Fibroblast of lung (primary cell): ENCODE measurements around the gene LHFPL5. TPM values are rescaled to one million over a fixed set of nuclear protein-coding genes. Genes with fewer than 3 reads are reported as not detected.

Experiments used
- DNase-seq, 2 donors: peaks; one replicate each; pipeline versions ENCODE4 v3.0.0 to v3.0.0-alpha.2; 2010; ENCODE audit warnings: low read depth in 2 of 2
- H2AFZ ChIP-seq: 2 replicates; pipeline ENCODE4 v1.5.1; 2012; ENCODE audit warnings: low read length, control low read depth, inconsistent platforms
- H3K27ac ChIP-seq: 2 replicates; pipeline ENCODE4 v1.5.1; 2011; ENCODE audit warnings: low read length, control low read depth; ENCODE audit not compliant: insufficient read depth
- H3K27me3 ChIP-seq: 2 replicates; pipeline ENCODE4 v1.5.1; 2011; ENCODE audit warnings: mild to moderate bottlenecking, low read length; ENCODE audit not compliant: control insufficient read depth, insufficient read depth
- H3K36me3 ChIP-seq: 2 replicates; pipeline ENCODE4 v1.5.1; 2011; ENCODE audit warnings: low read length; ENCODE audit not compliant: control insufficient read depth, insufficient read depth
- H3K4me1 ChIP-seq: 2 replicates; pipeline ENCODE4 v1.5.1; 2011; ENCODE audit warnings: low read length; ENCODE audit not compliant: control insufficient read depth, insufficient read depth; ENCODE audit errors: extremely low read depth
- H3K4me2 ChIP-seq: 2 replicates; pipeline ENCODE4 v1.5.1; 2011; ENCODE audit warnings: low read length, control low read depth; ENCODE audit not compliant: insufficient read depth; ENCODE audit errors: extremely low read depth
- H3K4me3 ChIP-seq, 4 experiments: fragments of 200-600 bp in 1 of 4; sonication (generic) in 1 of 4; replicated peaks in 1 of 4; 2 replicates each; pipeline ENCODE4 v1.5.1; 2011 to 2016; ENCODE audit warnings: low read length in 4 of 4, low read depth in 3 of 4, mild to moderate bottlenecking in 3 of 4, control low read depth in 2 of 4, inconsistent platforms in 1 of 4, mixed read lengths in 1 of 4; ENCODE audit not compliant: insufficient read depth in 1 of 4; ENCODE audit errors: control extremely low read depth in 1 of 4
- H3K79me2 ChIP-seq: 2 replicates; pipeline ENCODE4 v1.5.1; 2012; ENCODE audit warnings: mild to moderate bottlenecking, low read length, inconsistent platforms; ENCODE audit not compliant: control insufficient read depth, insufficient read depth
- H3K9ac ChIP-seq: 2 replicates; pipeline ENCODE4 v1.5.1; 2011; ENCODE audit warnings: mild to moderate bottlenecking, low read length, control low read depth; ENCODE audit not compliant: insufficient read depth
- H3K9me3 ChIP-seq: 2 replicates; pipeline ENCODE4 v1.5.1; 2012; ENCODE audit warnings: low read depth, low read length; ENCODE audit not compliant: control insufficient read depth, insufficient read depth
- H4K20me1 ChIP-seq: 2 replicates; pipeline ENCODE4 v1.5.1; 2011; ENCODE audit warnings: low read length; ENCODE audit not compliant: control insufficient read depth, insufficient read depth; ENCODE audit errors: extremely low read depth
- CTCF ChIP-seq, 2 donors: IDR thresholded peaks in 1 of 2; conservative IDR thresholded peaks in 1 of 2; 1 replicate in 1 of 2; 2 replicates in 1 of 2; pipeline ENCODE4 v1.5.1; 2011 to 2012; ENCODE audit warnings: low read length in 2 of 2, control low read depth in 1 of 2, inconsistent platforms in 1 of 2, low read depth in 1 of 2, mild to moderate bottlenecking in 1 of 2
- EZH2 ChIP-seq: IDR thresholded peaks from 2 replicates; pipeline ENCODE4 v1.5.1; 2012; ENCODE audit warnings: low read length, control low read depth, mild to moderate bottlenecking; ENCODE audit errors: missing control alignments
- polyA plus RNA-seq, 2 donors: library from polyadenylated mRNA; depleted of rRNA in 1 of 2; stranded (reverse) in 1 of 2; unstranded in 1 of 2; fragments of >200 nt; gene quantifications; 2 replicates each; pipeline ENCODE4 v1.2.1, GENCODE V29; 2011 to 2012; ENCODE audit warnings: missing spikeins in 1 of 2
- total RNA-seq: library from RNA; depleted of rRNA; stranded (reverse); fragments of >200 nt; gene quantifications from 2 replicates; pipeline ENCODE4 v1.2.1, GENCODE V29; 2014

The LHFPL5 gene
- total and polyA plus RNA-seq, 2 donors (not counting 1 experiment from before 2014, with no cell fraction given), result not detected

- TF ChIP-seq EZH2, result no peak
- no peak for TF ChIP-seq CTCF (conservative IDR thresholded peaks at IDR 0.05 in 1 of 2, IDR thresholded peaks at IDR 0.05 in 1 of 2; ENCODE audit: low read depth in 1 of 2, low read length in 2 of 2)
- Histone ChIP-seq H3K9ac (no peak overlapping the region), H4K20me1 (no peaks in the 10 kb centered on the region), H3K4me2 (no peak overlapping the region), H3K4me1 (no peaks in the 10 kb centered on the region), H2AFZ (no peak overlapping the region), H3K27me3 (peaks cover 22% of the 10 kb centered on the region), H3K27ac (no peak overlapping the region), H3K79me2 (no peaks in the 10 kb centered on the region), H3K36me3 (no peaks in the 10 kb centered on the region), H3K9me3 (no peaks in the 10 kb centered on the region), H3K4me3 (no peak overlapping the region)
- no peak for DNase-seq
Observed at GRCh38 chr6:35774116-35774794, 30.9 kb upstream of the LHFPL5 start.

GRCh38 chr6:35775031-35775430 lies 30.1 kb upstream of the LHFPL5 start:
- Histone ChIP-seq H2AFZ (no peak overlapping the region), H3K27ac (no peak overlapping the region), H3K9me3 (no peaks in the 10 kb centered on the region), H3K79me2 (no peaks in the 10 kb centered on the region), H3K4me3 (no peak overlapping the region), H3K36me3 (no peaks in the 10 kb centered on the region), H4K20me1 (no peaks in the 10 kb centered on the region), H3K4me2 (no peak overlapping the region), H3K4me1 (no peaks in the 10 kb centered on the region), H3K27me3 (peaks cover 22% of the 10 kb centered on the region), H3K9ac (no peak overlapping the region)
- DNase-seq, result peak in 1 of 2 donors; percentile 15
- TF ChIP-seq EZH2 (no peak), CTCF (conservative IDR thresholded peaks at IDR 0.05 in 1 of 2, IDR thresholded peaks at IDR 0.05 in 1 of 2; ENCODE audit: low read depth in 1 of 2, low read length in 2 of 2) (no peak)

GRCh38 chr6:35776364-35777215 lies 28.6 kb upstream of the LHFPL5 start, which contains the start of gene CLPSL2:
CLPSL2 (plus strand) TSS chr6:35776598; CDS start chr6:35776619, 21 bp downstream.
- Histone ChIP-seq H2AFZ (no peak within 1 kb of the TSS), H3K9ac (no peak within 1 kb of the TSS), H3K4me2 (peak within 1 kb of the TSS; percentile 11), H3K27ac (no peak within 1 kb of the TSS), H3K36me3 (no peaks in the 10 kb centered on the region), H3K9me3 (no peaks in the 10 kb centered on the region), H3K4me1 (no peaks in the 10 kb centered on the region), H4K20me1 (no peaks in the 10 kb centered on the region), H3K27me3 (peaks cover 16% of the 10 kb centered on the region), H3K4me3 (peak within 1 kb of the TSS in 2 of 4 experiments; percentile 33 to 50), H3K79me2 (no peaks in the 10 kb centered on the region)
- TF ChIP-seq EZH2, result peak; percentile 48
- TF ChIP-seq CTCF (conservative IDR thresholded peaks at IDR 0.05 in 1 of 2, IDR thresholded peaks at IDR 0.05 in 1 of 2; ENCODE audit: low read depth in 1 of 2, low read length in 2 of 2), result no peak
- DNase-seq, result no peak
